Large intestine (tissue), 3 donors: ENCODE data around the gene CC2D2A. TPM values are rescaled to one million over a fixed set of nuclear protein-coding genes. Genes with fewer than 3 reads are reported as not detected.

Source experiments
- DNase-seq, 2 donors: peaks; one replicate each; pipeline versions ENCODE4 v3.0.0 to v3.0.0-alpha.2; 2013
- H3K27ac ChIP-seq: one replicate; pipeline ENCODE4 v1.5.1; 2013; ENCODE audit warnings: low read length
- H3K27me3 ChIP-seq: 2 replicates; pipeline ENCODE4 v1.6.1; 2013; ENCODE audit warnings: low read length; ENCODE audit not compliant: control insufficient read depth, insufficient read depth
- H3K36me3 ChIP-seq: 2 replicates; pipeline ENCODE4 v1.6.1; 2013; ENCODE audit warnings: low read length; ENCODE audit not compliant: control insufficient read depth, insufficient read depth
- H3K4me1 ChIP-seq: one replicate; pipeline ENCODE4 v1.6.1; 2013; ENCODE audit warnings: low read length; ENCODE audit not compliant: control insufficient read depth, insufficient read depth
- H3K4me3 ChIP-seq: one replicate; pipeline ENCODE4 v1.5.1; 2013; ENCODE audit warnings: low read length
- H3K9me3 ChIP-seq: one replicate; pipeline ENCODE4 v1.6.1; 2013; ENCODE audit warnings: mild to moderate bottlenecking, low read depth, low read length, moderate library complexity; ENCODE audit not compliant: control insufficient read depth
- WGBS: methylation state at CpG from one replicate; pipeline ENCODE4 v1.1.5; 2013; ENCODE audit warnings: low lambda C conversion rate; ENCODE audit not compliant: insufficient coverage; 5-methylcytosine and 5-hydroxymethylcytosine counted together
- polyA plus RNA-seq: library from polyadenylated mRNA; unstranded; fragments of 120-200 nt; gene quantifications from one replicate; pipeline ENCODE4 v1.2.1, GENCODE V29; 2013

CC2D2A gene
- polyA plus RNA-seq, 1 donor, result 16.4 TPM

DNA sequence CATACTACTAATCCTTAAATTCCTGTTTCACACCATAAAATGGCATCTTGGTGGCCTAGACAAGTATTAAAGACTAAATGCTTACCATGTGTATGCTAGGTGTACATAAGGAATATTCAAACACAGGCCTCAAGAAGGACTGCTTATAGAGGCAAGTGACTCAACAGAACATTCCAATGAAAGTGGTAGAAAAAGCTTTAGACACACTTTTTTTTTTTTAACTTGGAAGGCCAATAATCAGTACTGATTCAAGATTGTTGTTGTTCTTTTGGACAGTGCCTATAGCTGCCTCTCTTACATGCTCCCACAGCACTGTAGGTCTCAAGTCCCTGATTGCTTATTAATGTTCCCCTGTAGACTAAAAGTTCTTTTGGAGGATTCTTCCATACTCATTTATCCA, 107.8 kb downstream of the CC2D2A start:
- Histone ChIP-seq H3K36me3 (peaks cover 8% of the 10 kb centered on the region), H3K4me1 (no peaks in the 10 kb centered on the region), H3K9me3 (no peaks in the 10 kb centered on the region), H3K27me3 (no peaks in the 10 kb centered on the region), H3K4me3 (no peak overlapping the region), H3K27ac (no peak overlapping the region)
- DNase-seq, result no peak

DNA sequence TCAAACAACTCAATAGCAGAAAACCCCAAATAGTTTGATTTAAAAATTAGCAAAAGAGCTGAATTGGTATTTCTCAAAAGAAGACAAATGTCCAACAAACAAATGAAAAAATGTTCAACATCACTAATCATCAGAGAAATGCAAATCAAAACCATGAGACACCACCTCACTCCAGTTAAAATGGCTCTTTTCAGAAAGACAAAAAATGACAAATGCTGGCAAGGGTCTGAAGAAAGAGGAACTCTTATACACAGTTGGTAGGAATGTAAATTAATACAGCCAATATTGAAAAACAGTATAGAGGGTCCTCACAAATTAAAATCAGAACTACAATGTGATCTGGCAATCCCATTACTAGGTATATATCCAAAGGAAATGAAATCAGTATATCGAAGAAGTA, 115.1 kb downstream of the CC2D2A start:
- no peak overlapping the region for H3K27ac ChIP-seq
- no peaks in the 10 kb centered on the region for H3K9me3 ChIP-seq
- DNase-seq, result no peak
- H3K4me3 ChIP-seq, result no peak overlapping the region
- peaks cover 7% of the 10 kb centered on the region for H3K36me3 ChIP-seq
- H3K27me3 ChIP-seq, result no peaks in the 10 kb centered on the region
- H3K4me1 ChIP-seq, result no peaks in the 10 kb centered on the region
- WGBS, result 100% methylated on average over 1 of the region's 1 CpG

- Histone ChIP-seq H3K4me1 (no peaks in the 10 kb centered on the region), H3K27ac (no peak overlapping the region), H3K27me3 (no peaks in the 10 kb centered on the region), H3K9me3 (no peaks in the 10 kb centered on the region), H3K4me3 (no peak overlapping the region), H3K36me3 (peaks cover 7% of the 10 kb centered on the region)
- 100% methylated on average over 1 of the region's 2 CpGs for WGBS
- DNase-seq, result no peak
These were observed 115.6 kb downstream of the CC2D2A start for GRCh38 chr4:15585331-15585730.

GRCh38 chr4:15586066-15586465, 116.4 kb downstream of the CC2D2A start:
- Histone ChIP-seq H3K36me3 (peaks cover 7% of the 10 kb centered on the region), H3K9me3 (no peaks in the 10 kb centered on the region), H3K27me3 (no peaks in the 10 kb centered on the region), H3K27ac (no peak overlapping the region), H3K4me3 (no peak overlapping the region), H3K4me1 (no peaks in the 10 kb centered on the region)
- DNase-seq, result peak; percentile 7 to 18
- WGBS, result no CpG with 5 or more reads among the region's 1 CpG

DNA sequence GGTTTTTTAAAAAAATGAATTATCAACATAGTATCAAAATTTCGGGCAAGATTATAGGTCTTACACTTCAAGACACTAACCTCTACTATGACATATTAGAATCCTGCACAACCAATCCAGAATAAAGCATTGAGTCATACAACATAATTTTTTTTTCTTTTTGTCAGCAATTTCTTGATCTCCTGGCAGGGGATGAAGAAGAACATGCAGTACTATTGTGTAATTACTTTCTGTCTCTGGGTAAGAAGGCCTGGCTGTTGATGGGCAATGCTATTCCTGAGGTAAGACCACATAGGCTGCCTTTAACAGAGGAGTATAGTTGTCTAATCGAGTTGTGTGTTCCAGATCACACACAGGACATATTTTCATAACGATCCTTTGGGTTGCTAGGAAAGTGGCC, 118.0 kb downstream of the CC2D2A start:
- H3K4me1 ChIP-seq, result no peaks in the 10 kb centered on the region
- H3K27me3 ChIP-seq, result no peaks in the 10 kb centered on the region
- H3K27ac ChIP-seq, result no peak overlapping the region
- no CpG with 5 or more reads among the region's 3 CpGs for WGBS
- H3K9me3 ChIP-seq, result no peaks in the 10 kb centered on the region
- peaks cover 7% of the 10 kb centered on the region for H3K36me3 ChIP-seq
- H3K4me3 ChIP-seq, result no peak overlapping the region
- no peak for DNase-seq

- Histone ChIP-seq H3K4me3 (no peak overlapping the region), H3K9me3 (no peaks in the 10 kb centered on the region), H3K36me3 (peaks cover 7% of the 10 kb centered on the region), H3K27ac (no peak overlapping the region), H3K4me1 (no peaks in the 10 kb centered on the region), H3K27me3 (no peaks in the 10 kb centered on the region)
- DNase-seq, result no peak
- WGBS, result 100% methylated on average over 1 of the region's 3 CpGs
These were observed 123.1 kb downstream of the CC2D2A start for GRCh38 chr4:15592799-15593198.

- Histone ChIP-seq H3K9me3 (no peaks in the 10 kb centered on the region), H3K27me3 (no peaks in the 10 kb centered on the region), H3K27ac (no peak overlapping the region), H3K4me1 (no peaks in the 10 kb centered on the region), H3K36me3 (peaks cover 16% of the 10 kb centered on the region), H3K4me3 (no peak overlapping the region)
- no peak for DNase-seq
- WGBS, result 80% methylated on average over 1 of the region's 4 CpGs
These were observed 129.0 kb downstream of the CC2D2A start for GRCh38 chr4:15598644-15599043.

- Histone ChIP-seq H3K9me3 (no peaks in the 10 kb centered on the region), H3K36me3 (peaks cover 27% of the 10 kb centered on the region), H3K27ac (no peak overlapping the region), H3K4me1 (no peaks in the 10 kb centered on the region), H3K27me3 (no peaks in the 10 kb centered on the region), H3K4me3 (no peak overlapping the region)
- DNase-seq, result no peak
- no CpG with 5 or more reads among the region's 3 CpGs for WGBS
These were observed 130.5 kb downstream of the CC2D2A start for GRCh38 chr4:15600176-15600575.

DNA sequence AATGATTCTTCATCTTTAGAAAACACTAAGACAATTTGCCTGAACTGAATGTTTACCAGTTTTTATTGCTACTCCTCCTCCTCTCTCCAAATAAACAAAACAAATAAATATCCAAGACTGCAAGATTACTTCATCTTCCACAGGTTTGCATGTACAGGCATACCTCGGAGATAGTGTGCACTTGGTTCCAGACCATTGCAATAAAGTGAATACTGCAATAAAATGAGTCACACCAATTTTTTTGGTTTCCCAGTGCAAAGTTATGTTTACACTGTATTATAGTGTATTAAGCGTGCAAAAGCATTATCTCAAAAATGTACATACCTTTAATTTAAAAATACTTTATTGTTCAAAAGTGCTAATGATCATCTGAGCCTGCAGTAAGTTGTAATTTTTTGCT, 132.2 kb downstream of the CC2D2A start:
- Histone ChIP-seq H3K27me3 (no peaks in the 10 kb centered on the region), H3K4me3 (no peak overlapping the region), H3K4me1 (no peaks in the 10 kb centered on the region), H3K9me3 (no peaks in the 10 kb centered on the region), H3K27ac (no peak overlapping the region), H3K36me3 (peaks cover 31% of the 10 kb centered on the region)
- whole genome bisulfite sequencing, result no CpG with 5 or more reads among the region's 2 CpGs
- no peak for DNase-seq

GRCh38 chr4:15605537-15605936, 135.9 kb downstream of the CC2D2A start:
- no peaks in the 10 kb centered on the region for H3K27me3 ChIP-seq
- H3K4me1 ChIP-seq, result no peaks in the 10 kb centered on the region
- H3K27ac ChIP-seq, result no peak overlapping the region
- no peaks in the 10 kb centered on the region for H3K9me3 ChIP-seq
- 83% methylated on average over 3 of the region's 5 CpGs for WGBS
- DNase-seq, result no peak
- no peak overlapping the region for H3K4me3 ChIP-seq
- H3K36me3 ChIP-seq, result peaks cover 32% of the 10 kb centered on the region

DNA sequence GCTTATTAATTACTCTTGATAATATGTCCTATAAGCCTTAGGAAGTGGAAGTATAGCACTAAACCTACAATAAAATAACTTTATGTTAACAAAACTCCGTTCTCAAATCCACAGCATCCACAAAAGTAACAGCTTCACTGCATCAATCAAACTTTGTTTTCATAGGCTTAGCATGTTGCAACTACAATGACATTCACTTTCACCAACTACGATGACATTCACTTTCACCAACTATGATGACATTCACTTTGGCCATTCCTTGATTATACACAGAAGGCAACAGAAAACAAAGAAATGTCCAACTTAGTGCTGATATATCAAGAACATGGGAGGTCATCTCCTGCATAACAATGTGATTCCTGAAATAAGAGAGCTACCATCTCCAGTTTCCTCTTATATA, 141.2 kb downstream of the CC2D2A start:
- Histone ChIP-seq H3K4me1 (no peaks in the 10 kb centered on the region), H3K9me3 (peaks cover 6% of the 10 kb centered on the region), H3K27me3 (no peaks in the 10 kb centered on the region), H3K36me3 (peaks cover 20% of the 10 kb centered on the region), H3K27ac (no peak overlapping the region), H3K4me3 (no peak overlapping the region)
- no CpG with 5 or more reads among the region's 2 CpGs for WGBS
- DNase-seq, result no peak
